Cardiac septum (tissue), 1 donor: ENCODE measurements around the gene CCS. TPM values are rescaled to one million over a fixed set of nuclear protein-coding genes. Genes with fewer than 3 reads are reported as not detected.
"Not testable (repeated sequence)": the region's sequence is repeated elsewhere in the genome, so short reads cannot be mapped to it uniquely, and the experiment has no call there.

Experiments used
- DNase-seq: peaks from one replicate; pipeline ENCODE4 v3.0.0-alpha.2; 2020; ENCODE audit warnings: low spot score
- intact Hi-C: fragments of 100-400 bp; cut with DNase I; formaldehyde crosslinking; loops from one replicate; pipeline ENCODE4 v1.14.0; 2022
- long read RNA-seq: library from polyadenylated mRNA; unstranded; transcript quantifications from one replicate; pipeline ENCODE4 v2.0.0, GENCODE V29; 2021
- total RNA-seq: library from RNA; stranded (reverse); fragmentation: NEBNext Ultra II Directional; extraction: Animal tissue kit (Norgen Biotek cat#: 25700); gene quantifications from one replicate; pipeline ENCODE4 v1.2.1, GENCODE V29; 2021
- donor health status: DM: no; HTN: no; CAD: no.

The CCS gene
- 21.9 TPM for total RNA-seq
- long read RNA-seq, transcript CCS-208 (8 exons, 1,430 nt): major isoform, 6 of 19 reads
- long read RNA-seq, partial matches to known transcripts: 7 of 19 reads
- long read RNA-seq, other reads (novel, unspliced or antisense): 3 of 19 reads

DNA sequence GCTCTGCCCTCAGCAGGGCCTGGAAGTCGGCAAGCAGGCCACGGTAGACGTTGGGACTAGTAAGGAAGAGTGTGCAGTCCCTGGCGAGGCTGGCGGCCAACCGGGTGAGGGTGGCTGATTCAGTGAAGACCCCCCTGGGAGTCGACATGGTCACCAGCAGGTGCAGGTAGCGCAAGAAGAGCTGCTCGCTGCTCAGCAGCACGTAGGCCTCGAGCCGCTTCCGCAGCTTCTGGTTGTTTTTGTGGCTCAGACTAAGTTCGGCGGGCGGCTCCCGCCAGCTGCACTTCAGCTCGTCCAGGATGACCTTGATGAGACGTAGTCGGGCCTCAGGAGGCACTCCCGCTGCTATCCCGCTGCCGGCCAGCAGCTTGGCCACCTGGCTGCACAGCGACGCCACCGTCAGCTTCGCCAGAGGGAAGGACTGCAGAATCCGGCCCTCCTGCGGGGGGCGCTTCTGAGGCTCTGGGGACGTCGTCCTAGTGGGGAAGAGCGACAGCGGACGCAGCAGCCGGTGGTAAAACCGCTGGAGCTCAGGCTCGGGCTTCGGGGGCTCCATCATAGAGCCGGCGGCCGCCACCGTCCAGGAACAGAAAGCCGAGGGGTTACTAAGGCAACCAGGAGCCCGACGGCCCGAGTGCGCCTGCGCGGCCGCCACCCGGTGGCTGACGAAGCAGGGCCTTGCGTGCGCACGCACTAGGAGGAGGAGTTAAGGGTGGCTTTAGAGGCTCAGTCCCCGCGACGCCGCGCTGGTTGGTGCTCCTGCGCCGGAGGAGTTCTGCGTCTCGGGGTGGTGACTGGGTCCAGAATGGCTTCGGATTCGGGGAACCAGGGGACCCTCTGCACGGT lies at the start of gene CCS, which contains the start of gene CCDC87:
Gene CCS, plus strand, starts transcription at position 729 of the 846 bp plus-strand sequence. Its CDS starts 77 bp downstream, at position 806.
Gene CCDC87, minus strand, starts transcription at position 607 of the 846 bp plus-strand sequence. Its CDS starts 48 bp downstream, at position 559.
- intact Hi-C loops: loop anchor here (5.0 kb wide), 1 partner anchor 85 kb away; the partner anchor contains the start of gene RBM4B
- DNase-seq: peak; percentile 99

GRCh38 chr11:66543263-66544107 lies 49.5 kb upstream of the CCS start:
- DNase-seq: no peak

GRCh38 chr11:66544952-66545351 lies 48.0 kb upstream of the CCS start:
- DNase-seq, intact Hi-C loops: not testable (repeated sequence)

More at GRCh38 chr11:66543263-66544107, 49.5 kb upstream of the CCS start:
- intact Hi-C loops: no loop called here

DNA sequence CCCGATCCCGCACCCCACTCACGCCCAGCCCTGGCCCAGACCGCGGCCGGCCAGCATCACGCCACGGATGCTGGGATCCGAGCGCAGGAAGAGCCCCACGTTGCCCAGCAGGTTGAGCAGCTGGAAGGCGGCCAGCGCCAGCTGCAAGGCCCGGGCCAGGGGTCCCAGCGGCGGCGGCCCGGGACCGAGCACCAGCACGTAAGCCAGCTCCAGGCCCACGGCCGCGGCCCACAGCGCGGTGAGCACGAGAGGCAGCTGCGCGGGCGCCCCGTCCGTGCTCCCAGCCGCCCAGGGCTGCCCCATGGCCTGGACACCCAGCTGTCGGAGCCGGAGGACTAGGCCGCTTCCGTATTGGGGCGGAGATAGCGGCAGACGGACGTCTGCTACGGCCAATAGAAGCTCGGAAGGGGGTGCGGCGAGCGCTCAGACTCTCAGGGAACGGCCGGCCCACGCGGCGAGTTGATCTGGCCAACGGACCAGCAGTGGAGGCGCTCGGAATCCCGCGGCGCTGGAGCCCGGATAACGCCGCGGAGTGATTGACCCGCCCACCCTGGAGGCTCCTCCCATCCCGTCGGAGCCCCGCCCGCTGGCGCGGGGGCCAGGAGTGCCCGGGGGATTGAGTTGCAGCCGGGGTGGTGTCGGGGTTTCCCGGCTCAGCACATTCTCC lies 47.2 kb upstream of the CCS start, which contains the start of gene ZDHHC24:
Gene ZDHHC24, minus strand, starts transcription at position 348 of the 667 bp plus-strand sequence. Its CDS starts 45 bp downstream, at position 303.
- peak; percentile 99 for DNase-seq
- intact Hi-C loops: no loop called here

- no peak for DNase-seq
- intact Hi-C loops: no loop called here
These were observed 46.5 kb upstream of the CCS start, which contains the start of gene ACTN3 for GRCh38 chr11:66546368-66546965. TSS of gene ACTN3 (plus strand) at chr11:66546903. CDS start at chr11:66546938, 35 bp downstream.

DNA sequence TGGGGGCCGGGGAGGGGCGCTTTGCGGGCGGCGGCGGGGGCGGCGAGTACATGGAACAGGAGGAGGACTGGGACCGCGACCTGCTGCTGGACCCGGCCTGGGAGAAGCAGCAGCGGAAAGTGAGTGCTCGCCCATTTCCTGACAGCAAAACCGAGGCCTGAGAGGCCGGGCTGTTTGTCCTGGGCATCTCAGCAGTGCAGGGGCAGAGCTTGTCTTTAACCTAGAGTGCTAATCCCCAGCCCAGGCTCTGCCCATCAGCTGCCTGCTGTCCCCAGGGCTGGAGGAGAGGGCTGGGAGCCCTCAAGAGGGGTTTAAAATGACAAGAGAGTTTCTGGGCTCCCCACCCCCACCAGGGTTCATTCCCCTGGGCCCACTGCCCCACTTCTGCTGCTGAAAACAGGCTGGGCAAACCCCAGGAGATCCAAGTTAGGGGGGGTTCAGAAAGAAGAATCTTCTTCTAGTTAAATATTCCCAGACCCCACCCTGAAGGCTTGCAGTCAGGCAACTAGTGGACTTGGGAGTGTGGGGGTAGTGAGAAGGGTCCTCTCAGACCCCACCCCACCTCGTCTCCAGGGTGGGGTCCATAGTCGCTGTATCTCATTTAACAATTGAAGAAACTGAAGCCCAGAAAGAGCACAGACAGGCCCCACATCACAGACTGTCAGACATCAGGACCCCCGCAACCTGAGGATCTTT lies 45.9 kb upstream of the CCS start:
- intact Hi-C loops: no loop called here
- no peak for DNase-seq

GRCh38 chr11:66547662-66548009 lies 45.3 kb upstream of the CCS start:
- intact Hi-C loops: no loop called here

DNA sequence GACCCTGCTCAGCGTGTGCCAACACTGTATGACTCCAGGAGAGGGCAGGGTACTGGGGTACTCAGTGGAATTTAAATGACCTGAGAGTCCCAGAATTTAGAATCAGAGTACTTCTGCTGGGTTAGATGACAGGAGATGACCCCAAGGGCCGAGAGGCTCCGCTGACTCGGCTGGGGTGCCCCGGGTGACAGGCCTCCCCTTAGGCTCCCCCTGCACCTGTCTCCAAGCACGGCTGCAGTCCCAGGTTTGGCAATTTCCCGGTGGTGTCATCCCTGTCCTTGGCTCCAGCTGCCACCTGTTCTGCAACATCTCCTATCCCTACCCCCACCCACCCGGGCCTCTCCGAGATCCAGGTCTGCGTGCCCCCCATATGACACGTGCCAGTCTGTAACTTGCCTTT lies 44.9 kb upstream of the CCS start:
- intact Hi-C loops: no loop called here
- DNase-seq: no peak

More at GRCh38 chr11:66547662-66548009, 45.3 kb upstream of the CCS start:
- no peak for DNase-seq

- no peak for DNase-seq
- intact Hi-C loops: no loop called here
These were observed 44.0 kb upstream of the CCS start for GRCh38 chr11:66548774-66549630.

DNA sequence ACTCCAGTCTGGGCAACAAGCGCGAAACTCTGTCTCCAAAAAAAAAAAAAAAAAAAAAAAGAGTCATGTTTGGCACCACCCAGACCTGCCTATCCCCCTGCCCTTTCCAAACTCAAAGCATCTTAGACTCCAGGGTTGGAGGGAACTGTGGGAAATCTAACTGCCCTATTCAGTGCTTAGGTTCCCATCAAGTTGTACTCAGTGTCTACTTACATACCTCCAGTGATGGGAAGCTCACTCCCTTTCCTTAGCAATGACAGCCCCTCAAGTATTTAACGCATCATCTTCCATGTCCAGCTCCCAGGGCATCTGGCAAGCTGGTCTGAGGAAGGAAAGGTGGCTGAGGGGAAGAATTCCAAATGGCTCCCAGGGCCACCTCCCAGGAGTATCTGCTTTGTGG lies 43.3 kb upstream of the CCS start:
- intact Hi-C loops: no loop called here
- no peak for DNase-seq

GRCh38 chr11:66550887-66551286 lies 42.1 kb upstream of the CCS start:
- intact Hi-C loops: no loop called here
- no peak for DNase-seq

GRCh38 chr11:66554602-66555001 lies 38.4 kb upstream of the CCS start:
- intact Hi-C loops: no loop called here
- no peak for DNase-seq

DNA sequence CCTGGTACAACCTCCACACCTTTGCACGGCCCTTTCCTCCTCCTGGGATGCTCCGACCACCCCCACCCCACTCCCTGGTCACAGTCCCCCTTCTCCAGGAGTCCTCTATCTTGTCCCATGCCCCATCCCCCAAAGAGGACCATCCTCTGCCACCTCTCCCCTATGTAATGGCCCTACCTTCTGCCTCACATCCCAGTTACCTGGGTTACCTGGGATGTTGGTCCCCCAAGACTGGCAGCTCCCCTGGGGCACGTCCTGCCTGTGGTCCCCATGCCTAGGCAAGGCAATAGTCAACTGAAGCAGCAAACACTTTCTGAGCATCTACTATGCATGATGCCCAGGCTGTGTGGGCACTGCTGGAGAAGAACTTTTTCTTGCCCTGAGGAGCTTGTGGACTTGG lies 37.6 kb upstream of the CCS start:
- intact Hi-C loops: no loop called here
- DNase-seq: no peak

- no peak for DNase-seq
- intact Hi-C loops: no loop called here
These were observed 36.9 kb upstream of the CCS start for GRCh38 chr11:66556086-66556485.

- intact Hi-C loops: no loop called here
- DNase-seq: no peak
These were observed 35.2 kb upstream of the CCS start for GRCh38 chr11:66557733-66558326.

DNA sequence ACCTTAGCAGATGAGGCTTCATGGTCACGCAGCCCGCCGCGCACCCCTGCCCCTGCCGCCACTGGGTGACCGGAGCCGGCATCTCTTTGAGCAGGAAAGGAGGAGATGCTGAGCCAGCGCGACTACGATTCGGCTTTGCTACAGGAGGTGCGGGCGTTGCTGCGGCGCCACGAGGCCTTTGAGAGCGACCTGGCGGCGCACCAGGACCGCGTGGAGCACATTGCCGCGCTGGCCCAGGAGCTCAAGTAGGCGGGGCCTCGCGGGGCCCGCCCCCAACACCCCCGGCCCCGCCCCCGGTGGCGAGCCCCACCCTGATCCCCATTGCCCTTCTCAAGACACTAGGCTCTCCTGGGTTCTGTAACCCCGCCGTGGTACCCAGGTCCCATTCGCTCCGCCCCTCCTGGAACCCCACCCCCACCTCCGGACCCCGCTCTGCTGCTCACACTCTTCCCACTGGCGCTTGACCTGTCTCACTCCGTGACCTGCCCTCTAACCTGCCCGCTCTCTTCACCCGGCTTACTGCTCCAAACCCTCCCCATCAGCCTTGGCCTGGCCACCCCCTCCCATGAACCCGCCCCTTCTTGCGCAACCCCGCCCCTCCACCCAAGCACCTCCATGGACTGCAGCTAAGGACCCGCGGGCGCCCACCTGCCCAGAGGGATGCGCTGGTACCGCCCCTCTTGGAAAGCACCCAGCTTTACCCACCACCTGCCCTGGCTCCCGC lies 33.7 kb upstream of the CCS start:
- DNase-seq: no peak
- intact Hi-C loops: no loop called here
